ENCODE results near the gene TTC22.
A peak's percentile ranks its signal among the peaks of the same experiment; 100 is the strongest.

Gene TTC22

DNA sequence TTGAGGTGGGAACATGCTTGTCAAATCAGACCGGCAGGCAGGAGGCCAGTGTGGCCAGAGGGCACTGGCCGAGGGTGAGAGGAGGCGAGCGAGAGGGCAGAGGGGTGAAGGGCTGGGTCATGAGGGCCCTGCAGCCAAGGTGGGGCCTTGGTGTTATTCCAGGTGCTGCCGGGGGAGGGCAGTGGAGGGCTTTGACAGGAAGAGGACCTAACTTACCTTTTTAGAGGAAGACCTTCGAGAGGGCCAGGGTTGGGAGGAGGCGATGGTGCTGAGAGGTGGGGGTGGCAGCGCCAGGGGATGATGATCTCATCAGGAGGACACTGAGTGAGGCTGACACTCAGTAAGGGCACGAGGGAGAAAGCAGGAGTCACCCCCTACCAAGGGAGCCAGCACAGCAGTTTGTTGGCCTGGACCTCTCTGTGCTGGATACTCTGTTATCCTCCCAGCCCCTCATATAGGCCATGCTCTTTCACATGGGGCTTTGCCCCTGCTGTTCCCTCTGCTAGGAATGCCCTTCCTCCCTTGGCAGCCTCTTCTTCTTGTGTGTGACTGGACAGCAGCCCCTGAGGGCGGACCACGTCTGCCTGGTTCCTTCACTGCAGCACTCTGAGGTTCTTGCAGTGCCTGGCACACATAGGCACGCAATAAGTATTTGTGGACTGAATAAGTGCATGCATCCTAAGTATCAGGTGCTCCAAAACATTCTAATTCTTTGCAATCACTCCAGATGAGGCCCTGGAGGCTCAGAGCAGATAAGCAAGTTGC lies 7.5 kb upstream of the TTC22 start:
- no peak for DNase-seq (ENCODE audit: low spot score)

DNA sequence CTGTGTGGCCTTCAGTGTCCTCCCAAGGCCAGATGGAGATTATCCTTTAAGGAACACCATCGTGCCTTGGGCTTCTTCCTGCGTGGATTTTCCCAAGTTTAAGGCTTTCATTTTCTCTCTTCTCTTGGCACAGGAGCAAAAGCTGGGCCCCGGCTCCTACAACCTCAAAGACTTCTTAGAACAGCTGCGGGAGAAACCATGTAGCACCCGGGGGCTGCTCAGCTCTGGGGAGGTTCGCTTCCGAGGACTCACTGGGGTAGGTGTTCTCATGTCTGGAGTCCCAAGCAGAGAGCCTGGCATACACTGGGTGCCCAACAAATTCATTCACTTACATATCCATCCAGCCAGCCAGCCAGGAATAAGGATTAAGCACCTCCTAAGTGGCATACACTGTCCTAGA lies 6.6 kb upstream of the TTC22 start:
- DNase-seq (ENCODE audit: low spot score), result no peak

DNA sequence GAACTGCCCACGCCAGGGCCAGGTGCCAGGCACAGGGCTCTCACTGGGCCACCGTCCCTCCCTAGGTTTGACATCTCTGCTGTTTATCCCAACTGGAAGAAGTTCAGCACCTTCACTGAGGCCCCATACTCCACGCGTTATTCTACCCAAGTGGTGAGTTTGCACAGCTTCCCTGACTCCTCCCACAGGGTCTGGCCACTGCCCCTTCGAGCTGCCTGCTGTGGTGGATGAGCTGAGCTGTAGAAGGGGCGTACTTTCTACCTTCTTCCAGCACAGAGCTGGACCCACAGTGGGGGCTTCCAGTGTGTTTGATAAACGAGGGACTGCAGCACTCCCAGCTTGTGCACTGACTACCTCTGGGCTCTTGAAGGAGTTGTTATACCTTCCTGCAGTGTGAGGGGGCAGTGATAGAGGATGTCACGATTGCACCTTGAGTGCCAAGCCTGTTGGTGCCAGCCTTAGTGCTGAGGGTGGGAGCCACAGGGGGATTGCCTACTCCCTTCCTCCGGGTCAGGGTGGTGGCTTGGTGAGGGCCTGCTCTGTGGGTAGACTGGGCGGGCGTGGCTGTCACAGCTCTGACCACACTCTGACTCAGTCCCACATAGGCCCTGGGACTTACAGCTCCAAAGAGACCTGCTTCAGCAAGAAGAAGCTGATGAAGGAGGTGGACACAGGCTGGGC lies 5.9 kb upstream of the TTC22 start:
- DNase-seq (ENCODE audit: low spot score), result no peak

DNA sequence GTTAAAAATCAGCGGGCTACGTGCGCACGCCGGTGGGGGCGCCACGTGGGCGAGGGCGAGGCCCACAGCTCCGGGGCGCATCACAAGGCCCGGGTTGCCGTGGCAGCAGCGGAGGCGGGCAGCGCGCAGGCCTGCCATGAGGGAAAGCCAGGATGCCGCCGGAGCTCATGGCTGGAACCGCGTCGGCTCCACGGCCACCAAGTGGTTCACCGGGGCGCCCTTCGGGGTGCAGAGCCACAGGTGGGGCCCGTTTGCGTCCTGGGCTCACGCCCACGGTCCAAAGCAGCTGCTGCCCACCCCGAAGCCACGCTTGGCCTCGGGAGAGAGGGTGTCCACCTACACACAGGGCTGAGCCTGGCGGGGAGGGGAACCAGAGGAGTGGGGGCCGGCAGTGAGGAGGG lies 4.9 kb upstream of the TTC22 start:
- no peak for DNase-seq (ENCODE audit: low spot score)

DNA sequence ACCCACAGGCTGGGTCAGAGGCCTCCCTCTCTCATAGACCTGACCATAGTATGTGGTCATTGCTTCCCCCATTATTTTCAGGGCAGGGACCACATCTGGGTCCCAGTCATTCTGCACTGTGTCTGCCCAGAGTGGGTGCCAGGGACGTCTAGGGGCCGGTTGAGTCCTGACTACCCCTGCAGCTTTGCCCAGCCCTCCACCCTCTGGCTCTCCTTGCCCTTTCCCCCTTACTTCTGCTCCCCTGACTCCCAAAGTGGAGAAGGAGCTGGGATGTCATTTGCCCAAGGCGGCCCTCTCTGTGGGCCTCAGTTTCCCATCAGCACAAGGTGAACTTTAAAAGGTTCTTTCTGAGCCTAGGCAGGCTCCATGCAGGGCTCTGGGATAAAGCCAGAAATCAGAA lies 4.3 kb upstream of the TTC22 start:
- no peak for DNase-seq (ENCODE audit: low spot score)

DNA sequence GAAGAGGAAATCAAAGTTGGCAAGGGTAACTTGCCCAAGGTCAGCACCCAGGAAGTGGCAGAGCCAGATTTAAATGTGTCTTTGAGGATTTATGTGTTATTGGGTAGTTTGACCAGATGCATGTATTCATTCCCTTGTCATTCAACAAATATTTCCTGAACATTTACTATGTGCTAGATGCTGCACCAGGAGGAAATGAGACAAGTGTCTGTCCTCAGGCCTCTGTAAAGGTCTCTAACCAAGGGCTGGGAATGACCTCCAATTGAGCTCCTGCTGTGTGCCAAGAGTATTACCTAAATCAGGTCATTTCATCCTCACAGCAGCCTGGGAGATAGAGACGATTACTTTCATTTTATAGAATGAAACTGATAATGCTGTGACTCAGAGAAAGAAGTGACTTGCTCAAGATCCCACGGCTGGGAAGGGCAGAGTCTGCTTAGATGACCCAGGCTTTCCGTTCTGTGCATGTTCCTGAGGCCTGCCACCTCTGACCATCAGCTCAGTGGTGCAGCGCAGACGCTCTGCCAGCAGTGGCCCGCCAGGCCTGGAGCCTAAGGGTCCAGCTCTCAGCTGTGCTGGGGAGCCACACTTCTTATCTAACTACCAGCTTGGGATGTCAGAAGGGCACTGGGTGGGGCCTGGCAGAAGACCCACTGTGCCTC lies 3.5 kb upstream of the TTC22 start:
- DNase-seq (ENCODE audit: low spot score), result no peak

DNA sequence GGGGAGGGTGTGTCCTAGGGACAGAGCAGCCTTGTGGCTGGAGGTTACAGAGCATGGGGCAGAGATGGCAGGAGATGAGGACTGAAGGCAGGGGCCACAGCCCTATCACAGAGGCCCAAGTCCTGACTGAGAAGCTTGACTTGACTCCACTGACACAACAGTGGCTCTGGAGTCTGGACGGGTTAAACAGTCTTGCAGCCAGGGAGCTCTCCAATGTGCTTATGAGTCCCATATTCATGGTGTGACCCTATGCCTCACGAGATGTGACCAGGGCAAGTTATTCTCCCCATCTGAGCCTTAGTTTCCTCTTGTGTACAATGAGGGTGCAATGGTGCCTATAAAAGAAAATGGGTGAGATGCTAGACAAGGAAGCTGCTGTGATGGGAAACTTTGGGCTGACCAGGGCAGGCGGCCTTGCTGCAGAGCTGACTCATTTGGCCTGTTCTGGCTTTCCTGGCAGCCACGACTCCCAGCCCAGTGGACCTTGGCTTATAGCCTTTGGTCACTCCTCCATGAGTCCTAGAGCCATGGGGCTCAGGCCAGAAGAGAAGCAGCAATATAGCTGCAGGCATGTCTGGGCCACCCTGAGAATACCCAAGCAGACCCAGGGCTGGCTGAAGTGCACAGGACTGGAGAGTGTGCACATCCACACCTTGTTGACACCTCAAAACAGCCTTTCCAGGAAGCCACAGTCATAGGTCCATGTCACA lies 2.8 kb upstream of the TTC22 start:
- DNase-seq (ENCODE audit: low spot score), result no peak

DNA sequence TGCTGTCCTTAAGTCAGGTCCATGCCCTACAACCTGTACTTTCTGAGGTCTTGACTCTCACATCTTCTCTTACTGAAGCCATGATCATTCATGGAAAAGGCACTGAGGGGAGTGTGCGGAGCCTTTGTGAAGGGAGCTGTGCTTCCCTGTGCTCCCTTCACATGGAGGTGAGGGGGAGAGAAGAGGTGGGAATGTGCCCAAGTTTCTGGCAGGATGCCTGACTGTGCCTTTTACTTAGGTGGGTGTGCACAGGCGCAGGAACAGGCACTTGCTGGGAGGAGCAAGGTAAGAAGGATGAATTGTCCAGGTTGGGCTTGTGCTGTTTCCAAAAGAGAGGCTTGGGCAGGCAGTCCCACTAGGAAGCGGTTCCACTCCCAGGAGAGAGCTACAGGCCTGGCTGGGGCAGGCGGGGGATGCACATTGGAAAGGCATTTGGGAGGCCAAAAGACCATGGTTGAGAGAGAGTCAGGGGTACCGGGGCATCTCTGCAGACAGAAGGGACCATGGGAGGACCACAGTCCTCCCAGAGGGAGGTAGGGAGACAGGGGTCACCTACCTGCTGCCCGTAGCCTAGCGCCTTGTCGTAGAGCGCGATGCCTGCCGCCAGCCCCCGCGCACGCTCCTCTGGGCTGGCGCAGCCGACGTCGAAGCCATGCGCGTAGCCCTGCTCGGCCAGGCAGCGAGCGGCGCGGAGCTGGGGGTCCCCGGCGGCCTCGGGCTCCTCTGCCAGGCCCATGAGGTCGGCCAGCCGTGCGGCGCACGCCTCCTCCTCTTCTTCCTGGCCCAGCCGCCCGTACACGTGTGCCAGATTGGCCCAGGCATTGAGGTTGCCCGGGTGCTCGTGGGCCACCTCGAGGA lies 853 bp downstream of the TTC22 start:
- no peak for DNase-seq (ENCODE audit: low spot score)

DNA sequence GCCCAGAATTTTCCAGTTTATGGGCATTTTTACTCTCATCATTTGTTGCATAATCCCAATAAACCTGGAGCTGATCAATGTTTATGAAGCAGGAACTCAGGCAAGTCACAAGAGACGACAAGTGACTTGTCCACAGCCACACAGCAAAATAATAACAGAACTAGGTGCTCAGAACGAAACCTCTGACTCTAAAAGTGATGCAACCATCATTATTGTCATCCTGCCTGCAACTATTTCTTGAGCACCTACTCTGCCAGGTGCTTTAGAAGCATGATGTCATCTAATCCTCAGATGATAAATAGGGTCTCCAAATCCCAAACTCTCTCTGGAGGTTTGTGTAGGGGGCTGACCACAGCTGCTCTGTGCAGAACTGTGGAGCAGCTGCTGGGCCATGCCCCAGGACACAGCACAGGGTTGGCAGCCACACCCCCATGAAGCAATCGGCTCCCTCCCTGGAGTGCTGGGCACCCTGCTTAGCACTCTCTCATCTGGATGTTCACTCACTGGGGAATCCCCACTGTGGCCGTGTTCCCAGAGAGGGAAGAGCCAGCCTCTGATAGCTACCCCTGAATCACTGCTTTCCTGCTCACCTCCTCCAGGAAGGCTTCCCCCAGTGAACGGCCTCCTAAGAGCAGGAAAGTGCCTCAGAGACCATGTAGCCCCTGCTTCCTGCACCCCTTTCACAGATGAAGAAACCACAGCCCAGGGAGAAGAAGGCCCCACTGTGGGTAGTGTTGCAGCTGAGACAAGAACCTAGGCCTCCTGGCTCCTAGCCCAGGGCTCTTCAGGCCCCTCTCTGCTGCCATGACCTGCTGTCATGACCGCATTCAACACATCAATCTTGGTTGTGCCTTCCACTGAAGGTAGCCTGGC lies 2.1 kb downstream of the TTC22 start:
- DNase-seq (ENCODE audit: low spot score), result no peak

DNA sequence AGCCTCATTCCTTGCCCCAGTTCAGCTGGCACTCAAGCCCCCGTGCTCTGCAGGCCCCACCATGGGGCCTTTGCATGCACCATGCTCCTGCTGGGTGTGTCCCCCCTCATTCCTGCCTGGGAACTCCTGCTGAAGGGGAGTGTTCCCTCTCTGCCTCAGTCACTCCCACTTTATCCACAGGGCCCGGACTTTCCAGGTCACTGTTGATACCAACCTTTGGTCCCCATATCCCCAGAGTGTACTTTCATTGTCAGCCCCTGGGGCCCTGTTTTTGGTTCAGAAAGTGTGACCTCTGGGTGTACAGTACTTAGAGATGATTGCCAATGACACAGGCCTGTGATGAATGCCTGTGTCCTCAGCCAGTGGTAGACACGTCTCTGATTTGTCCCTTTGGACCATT lies 2.9 kb downstream of the TTC22 start:
- no peak for DNase-seq (ENCODE audit: low spot score)

DNA sequence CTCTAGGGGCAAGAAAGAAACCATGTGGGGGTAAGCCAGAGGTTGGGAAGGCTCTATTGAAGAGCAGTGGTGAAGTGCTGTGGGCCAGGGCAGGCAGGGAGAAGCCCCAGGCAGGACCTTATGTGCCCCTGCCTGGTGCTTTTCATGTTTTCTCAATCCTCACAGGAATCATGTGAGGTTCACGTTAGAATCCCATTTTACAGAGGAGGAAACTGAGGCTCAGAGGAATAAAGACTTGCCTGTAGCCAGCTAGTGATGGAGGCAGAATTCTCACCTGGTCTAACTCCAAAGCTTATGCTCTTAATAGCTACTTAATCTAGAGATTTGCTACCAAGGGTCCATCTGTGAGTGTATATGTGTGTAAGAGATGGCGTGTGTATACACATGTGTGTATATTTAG lies 4.2 kb downstream of the TTC22 start:
- DNase-seq (ENCODE audit: low spot score), result no peak

DNA sequence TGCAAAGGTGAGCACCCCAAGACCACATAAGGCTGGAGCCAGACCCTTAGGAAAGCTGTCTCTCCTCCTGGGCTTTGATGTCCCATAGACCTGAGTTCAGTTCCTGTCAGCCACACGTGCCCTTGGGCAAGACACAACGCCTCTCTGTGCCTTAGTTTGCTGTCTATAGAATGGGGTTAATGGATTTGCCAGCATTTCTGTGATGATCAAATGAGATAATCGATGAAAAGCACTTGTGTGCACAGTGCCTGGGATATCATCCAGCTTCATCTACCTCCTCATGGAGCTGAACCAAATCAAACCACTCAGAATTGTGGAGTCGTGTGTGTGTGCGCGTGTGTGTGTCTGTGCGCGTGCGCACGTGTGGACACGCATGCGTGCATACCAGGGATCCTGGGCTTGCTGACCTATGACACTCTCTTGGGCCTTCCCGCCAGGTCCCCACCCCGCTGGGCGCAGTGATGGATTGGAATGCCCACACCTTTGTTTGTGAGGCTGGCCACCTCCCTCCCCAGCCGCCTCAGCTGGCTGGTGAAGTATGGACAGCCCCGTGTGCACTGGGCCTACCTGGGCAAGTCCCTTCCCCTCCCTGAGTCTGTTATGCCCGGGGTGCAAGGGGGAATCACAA lies 5.2 kb downstream of the TTC22 start:
- DNase-seq (ENCODE audit: low spot score), result no peak

DNA sequence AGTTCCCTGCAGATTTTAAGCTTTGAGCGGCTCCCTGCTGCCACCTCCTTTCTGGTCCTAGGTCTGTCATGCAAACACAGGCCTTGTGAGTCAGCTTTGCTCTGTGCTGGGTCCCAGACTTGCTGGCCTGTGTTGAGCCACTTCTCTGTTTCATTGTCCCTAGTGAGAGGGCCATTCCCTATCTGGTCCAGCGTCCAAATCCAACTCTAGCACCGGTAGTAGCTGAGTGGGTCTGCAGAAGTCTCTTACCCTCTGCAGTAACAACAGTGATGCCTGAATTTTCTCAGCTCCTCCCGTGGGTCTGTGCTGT lies 5.8 kb downstream of the TTC22 start:
- no peak for DNase-seq (ENCODE audit: low spot score)

DNA sequence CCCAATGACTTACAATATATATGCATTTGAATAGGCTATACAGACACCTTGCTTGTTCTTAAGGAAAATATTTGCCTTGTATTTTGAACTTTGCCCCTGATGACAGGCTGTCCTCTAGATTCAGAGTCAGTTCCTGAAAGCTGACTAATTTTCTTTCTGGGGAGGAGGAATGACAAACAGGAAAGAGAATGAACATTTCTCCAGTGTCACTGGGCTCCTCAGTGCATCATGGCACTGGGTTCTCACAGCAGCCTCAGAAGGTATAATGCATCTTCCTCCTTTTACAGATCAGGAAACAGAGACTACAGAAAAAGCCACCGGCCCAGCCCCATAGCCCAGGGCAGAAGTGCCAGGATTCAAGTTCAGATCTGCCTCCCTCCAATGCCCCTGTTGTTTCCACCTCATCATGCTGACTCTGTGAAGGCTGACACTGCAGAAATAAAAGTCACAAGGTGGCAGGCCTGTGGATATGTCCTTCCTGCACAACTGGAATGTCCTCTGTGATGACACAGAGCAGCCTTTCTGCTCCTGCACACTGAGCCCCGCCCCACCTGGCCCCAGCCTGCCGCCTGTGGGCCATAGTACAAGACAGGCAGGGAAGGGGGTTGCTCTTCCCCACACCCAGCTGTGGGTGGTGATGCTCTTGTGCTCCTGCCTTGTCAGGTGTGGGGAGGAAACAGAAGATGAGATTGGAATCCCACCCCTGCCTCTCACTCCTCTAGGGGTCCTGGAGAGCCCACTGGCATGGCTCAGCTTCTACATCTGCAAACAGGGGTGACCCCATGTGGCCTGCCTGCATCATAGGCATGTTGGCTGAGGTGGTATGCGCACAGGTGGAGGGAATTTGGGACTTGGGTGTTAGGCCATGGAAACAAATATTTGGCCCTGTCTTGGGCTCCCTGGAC lies 6.4 kb downstream of the TTC22 start:
- DNase-seq (ENCODE audit: low spot score), result no peak

DNA sequence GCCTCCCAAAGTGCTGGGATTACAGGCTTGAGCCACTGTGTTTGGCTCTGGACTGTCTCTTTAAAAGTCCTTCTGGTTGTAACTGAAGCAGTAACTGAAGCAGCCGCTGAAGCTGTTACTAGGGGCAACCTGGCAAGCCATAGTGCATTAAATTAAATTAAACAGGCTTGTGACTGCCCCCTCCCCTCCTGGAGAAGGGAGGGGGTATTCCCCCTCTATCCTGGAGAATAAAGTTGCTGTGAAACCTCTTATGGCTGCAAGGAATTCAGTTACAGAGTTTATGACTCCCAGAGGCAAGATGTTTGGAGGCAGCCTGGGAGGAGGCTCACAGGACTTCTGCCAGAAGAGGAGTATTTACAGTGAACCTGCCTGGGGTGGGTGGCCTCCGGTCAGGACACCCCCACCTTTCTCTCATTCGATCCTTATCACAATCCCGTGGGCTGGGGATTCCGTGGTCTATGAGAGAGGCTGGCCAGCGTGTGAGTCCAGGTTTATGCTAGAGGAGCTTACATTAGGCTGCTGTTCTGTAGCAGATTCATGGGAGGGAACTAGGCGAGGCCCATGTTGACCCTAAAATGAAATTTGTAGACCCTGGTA lies 8.3 kb downstream of the TTC22 start:
- no peak for DNase-seq (ENCODE audit: low spot score)

DNA sequence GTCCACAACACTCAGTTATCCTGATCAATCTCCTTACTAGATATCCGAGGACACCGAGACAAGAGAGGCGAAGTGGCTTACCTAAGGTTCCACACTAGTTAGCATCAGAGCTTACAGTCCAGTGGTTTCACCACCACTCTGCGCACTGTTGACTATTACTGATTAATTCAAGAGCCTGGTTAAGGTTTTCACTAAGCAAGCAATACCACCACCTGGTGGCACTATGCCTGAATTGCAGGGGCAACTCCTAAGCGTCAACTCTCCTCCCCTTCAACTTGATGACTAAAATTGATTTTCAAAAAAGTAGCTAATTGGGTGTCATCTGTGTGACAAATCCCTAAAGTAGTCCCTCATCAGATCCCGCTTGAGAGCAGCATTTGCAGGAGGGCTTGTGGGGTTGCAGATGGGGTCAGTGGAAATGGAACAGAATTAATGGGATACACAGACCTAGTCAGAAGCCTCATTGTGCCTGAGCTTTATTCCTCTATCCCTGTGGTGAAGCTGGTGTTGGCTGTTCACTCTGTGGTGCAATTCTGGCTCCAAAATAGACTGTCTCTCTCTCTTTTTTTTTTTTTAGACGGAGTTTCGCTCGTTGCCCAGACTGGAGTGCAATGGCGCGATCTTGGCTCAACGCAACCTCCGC lies 9.1 kb downstream of the TTC22 start:
- peak; percentile 68 for DNase-seq (ENCODE audit: low spot score)

DNA sequence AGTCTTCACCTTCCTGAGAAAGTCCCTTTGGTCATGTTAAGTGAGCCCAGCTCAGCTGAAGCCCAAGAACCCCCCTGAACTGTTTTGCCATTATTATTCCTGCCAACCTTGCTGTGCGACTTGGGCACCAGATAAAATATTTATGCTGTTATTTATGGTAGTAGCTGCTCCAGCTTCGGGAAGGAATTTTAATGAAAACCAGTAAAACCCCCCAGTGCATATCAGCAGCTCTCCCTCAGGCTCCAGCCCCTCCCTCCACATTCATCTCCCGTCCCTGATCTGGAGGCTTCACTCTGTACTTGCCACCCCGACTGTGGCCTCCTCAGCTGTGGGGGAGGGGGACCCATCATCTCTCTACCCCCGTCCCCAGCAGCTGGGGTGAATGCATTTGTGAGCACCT lies 12.7 kb downstream of the TTC22 start:
- no peak for DNase-seq (ENCODE audit: low spot score)

DNA sequence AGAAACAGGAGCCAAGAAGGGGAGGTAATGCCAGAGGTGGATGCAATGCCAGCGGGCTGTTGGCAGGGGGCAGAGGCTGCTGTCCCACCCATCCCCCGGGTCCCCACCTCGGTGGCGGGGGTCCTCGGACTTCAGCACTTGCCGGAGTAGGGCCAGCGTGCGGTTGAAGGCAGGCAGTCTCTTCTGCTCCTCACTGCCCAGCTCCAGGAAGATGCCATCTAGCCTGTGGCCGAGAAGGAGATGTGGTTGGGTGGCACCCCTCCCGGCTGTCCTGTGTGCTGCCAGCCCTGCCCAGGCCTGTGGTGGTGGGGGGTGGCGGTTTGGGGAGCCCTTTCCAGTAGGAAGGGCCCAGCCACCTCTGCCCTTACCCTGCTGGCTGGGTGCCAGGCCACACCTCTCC lies 13.5 kb downstream of the TTC22 start:
- no peak for DNase-seq (ENCODE audit: low spot score)

DNA sequence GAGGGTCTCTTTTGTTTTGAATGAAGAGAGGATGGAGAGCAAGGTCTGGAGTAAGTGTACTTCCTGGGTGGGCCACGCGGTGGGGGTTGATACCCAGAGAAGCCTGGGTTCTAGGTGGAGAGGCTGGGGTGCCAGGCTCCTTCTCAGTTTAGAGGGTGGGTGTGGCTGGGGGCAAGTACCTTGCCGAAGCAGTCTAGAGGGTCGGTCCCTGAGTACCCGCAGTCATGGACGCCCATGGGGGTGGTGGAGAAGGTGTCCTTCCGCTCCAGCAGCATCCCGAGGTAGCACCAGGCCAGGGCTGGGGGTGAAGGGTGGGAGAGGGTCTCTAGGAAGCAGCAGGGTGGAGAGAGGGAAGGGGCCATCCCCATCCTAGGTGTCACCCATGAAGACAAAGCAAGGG lies 14.3 kb downstream of the TTC22 start:
- no peak for DNase-seq (ENCODE audit: low spot score)

All from germinal center (tissue), 1 donor.